Measurements from ENCODE around the gene NHLRC4.

- TF ChIP-seq, protein P1, sequence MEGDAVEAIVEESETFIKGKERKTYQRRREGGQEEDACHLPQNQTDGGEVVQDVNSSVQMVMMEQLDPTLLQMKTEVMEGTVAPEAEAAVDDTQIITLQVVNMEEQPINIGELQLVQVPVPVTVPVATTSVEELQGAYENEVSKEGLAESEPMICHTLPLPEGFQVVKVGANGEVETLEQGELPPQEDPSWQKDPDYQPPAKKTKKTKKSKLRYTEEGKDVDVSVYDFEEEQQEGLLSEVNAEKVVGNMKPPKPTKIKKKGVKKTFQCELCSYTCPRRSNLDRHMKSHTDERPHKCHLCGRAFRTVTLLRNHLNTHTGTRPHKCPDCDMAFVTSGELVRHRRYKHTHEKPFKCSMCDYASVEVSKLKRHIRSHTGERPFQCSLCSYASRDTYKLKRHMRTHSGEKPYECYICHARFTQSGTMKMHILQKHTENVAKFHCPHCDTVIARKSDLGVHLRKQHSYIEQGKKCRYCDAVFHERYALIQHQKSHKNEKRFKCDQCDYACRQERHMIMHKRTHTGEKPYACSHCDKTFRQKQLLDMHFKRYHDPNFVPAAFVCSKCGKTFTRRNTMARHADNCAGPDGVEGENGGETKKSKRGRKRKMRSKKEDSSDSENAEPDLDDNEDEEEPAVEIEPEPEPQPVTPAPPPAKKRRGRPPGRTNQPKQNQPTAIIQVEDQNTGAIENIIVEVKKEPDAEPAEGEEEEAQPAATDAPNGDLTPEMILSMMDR (IDR thresholded peaks at IDR 0.05), result no peak
- no peak for TF ChIP-seq POLR2A (IDR thresholded peaks at IDR 0.05)
These were observed 40.4 kb upstream of the NHLRC4 start for GRCh38 chr16:526181-527014.
